Activated CD4-positive, alpha-beta T cell treated with anti-CD3 and anti-CD28 coated beads for 1 hour (primary cell): ENCODE data around the gene CERT1.

Experiments
- DNase-seq: peaks from one replicate; pipeline ENCODE4 v3.0.0-alpha.2; 2020

Gene CERT1

DNA sequence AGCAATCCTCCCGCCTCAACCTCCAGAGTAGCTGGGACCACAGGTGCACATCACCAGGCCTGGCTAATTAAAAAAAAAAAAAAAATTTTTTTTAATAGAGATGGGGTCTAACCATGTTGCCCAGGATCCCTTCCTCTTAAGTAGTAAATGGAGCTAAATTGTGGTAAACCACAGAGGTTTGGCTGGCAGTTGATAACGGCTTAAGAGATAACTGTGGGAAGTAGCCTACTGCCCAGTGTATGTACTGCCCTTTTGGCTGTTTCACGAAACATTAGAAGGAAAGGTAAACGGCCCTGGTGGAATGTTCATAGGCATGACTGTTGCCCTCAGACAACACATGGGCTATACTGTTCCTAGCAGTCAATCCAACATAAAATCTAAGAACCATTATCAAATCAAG, 130.0 kb downstream of the CERT1 start:
- DNase-seq = no peak

DNA sequence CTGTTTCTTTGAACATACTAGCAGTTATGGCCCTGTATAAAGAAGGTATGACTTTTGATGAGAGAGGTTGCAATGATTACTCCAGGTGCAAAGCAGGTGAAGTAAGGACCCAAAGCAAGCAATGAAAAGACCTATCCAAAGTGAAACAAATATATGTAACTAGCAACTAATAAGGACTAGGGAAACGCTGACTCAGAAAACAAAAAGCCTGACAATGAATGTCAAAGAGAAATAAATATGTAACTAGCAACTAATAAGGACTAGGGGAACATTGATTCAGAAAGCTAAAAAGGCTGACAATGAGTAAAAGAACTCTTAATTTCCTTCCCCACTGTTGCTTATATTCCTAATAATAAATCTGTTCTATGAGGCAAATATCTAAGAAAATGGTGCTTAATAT, 131.3 kb downstream of the CERT1 start:
- DNase-seq = no peak

DNA sequence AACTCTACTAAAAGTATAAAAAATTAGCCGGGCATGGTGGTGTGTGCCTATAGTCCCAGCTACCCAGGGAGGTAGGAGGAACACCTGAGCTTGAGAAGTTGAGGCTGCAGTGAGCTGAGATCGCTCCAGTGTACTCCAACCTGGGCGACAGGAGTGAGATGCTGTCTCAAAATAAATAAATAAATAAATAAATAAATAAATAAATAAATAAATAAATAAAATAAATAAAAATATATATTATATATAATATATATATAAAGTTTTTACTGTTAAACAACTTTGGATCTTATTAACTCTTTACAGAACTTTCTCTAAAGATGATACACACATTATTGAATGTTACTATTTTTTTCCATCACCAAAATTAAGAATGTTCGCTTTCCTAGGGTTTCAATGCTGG, 136.0 kb downstream of the CERT1 start:
- DNase-seq = no peak

DNA sequence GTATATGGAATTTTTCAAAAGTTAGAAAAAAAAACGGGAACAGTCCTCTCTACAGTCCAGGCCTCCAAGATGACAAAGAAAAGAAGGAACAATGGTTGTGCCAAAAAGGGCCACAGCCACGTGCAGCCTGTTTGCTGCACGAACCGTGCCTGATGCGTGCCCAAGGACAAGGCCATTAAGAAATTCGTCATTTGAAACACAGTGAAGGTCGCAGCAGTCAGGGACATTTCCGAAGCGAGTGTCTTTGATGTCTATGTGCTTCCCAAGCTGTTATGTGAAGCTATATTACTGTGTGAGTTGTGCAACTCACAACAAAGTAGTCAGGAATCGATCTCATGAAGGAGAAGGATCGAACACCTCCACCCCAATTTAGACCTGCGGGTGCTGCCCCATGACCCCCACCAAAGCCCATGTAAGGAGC, 137.0 kb downstream of the CERT1 start:
- DNase-seq = no peak

DNA sequence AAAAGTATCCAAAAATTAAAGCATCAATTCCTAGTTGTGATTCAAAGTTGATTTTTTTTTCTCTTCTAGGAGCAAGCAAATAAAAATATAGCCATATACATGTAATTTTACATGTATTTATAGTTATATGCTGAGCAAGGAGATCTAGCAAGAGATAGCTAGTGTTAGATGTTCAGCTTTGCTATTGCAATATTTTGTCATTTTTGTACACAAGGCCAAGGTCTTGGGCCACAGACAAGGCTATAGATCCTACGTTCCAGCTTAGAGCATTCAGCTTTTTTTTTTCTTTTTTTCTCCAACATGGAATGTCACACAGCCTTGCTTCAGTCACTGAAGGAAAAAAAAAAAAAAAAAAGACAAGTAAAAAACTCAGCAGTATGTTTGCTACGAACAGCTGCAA, 137.6 kb downstream of the CERT1 start:
- DNase-seq = no peak

DNA sequence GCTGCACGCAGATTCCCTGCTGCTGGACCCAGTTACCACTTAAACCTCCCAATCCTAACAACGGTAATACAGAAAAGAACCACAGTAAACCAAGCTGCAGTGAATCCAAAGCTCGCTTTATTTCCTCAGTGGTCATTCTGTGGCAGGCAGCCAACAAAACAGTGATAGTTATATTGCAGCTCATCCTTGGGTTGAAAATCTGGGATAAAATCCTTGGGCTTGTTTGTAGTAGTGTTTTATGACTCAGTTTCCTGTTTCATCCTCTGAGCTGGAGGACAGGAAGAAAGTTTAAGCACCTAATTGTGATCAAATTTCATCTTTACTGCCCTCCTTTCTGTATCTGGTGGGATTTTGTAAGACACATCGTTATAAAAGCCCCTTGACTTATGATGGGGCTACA, 143.0 kb downstream of the CERT1 start:
- no peak for DNase-seq

DNA sequence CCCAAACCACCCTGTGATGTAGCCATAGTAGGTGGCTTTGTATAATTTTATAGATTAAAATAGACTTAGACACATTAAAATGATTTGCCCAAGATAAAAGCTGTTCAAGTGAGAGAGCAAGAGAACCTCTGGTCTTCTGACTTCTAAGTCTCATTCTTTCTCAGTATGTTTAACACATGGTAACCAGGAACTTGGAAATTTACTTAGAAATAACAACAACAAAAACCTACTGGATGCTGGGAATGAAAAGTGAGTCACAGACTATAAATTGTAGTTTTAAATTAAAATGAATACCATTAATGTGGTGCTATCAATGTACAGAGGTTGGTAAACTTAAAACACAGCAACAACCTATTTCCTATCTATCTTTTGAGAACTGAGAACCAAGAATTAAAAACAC, 144.0 kb downstream of the CERT1 start:
- no peak for DNase-seq

DNA sequence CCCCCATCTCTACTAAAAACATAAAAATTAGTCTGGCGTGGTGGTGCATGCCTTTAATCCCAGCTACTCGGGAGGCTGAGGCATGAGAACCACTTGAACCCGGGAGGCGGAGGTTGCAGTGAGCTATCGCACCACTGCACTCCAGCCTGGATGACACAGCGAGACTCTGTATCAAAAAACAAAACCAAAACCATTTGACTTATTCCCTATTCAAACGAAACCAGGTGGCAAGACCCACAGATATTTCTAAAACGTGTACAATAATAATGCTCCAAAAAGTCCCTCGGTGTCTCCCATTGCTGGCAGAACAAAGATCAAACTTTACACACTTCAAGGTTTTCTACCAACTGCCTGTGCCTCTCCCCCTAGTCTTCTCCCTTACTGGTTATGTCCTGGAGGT, 144.6 kb downstream of the CERT1 start:
- no peak for DNase-seq

DNA sequence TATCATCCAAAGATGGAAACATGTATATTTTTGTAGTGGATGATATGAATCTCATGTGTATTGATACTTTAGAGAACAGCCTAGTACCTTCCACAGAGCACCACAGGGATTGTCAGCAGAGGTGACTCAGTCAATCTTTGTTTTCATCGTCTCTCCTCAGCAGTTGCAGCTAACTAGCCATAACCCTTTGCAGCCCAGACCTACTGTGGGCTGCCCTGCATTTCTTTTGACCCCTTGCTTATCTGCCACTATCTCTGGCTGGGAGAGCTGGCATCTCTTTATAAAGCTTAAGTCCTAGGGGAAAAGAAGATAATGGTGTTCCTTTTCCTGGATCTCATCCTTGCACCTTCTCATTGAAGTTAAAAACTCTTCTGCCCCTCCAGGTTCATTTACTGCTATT, 145.7 kb downstream of the CERT1 start:
- no peak for DNase-seq

DNA sequence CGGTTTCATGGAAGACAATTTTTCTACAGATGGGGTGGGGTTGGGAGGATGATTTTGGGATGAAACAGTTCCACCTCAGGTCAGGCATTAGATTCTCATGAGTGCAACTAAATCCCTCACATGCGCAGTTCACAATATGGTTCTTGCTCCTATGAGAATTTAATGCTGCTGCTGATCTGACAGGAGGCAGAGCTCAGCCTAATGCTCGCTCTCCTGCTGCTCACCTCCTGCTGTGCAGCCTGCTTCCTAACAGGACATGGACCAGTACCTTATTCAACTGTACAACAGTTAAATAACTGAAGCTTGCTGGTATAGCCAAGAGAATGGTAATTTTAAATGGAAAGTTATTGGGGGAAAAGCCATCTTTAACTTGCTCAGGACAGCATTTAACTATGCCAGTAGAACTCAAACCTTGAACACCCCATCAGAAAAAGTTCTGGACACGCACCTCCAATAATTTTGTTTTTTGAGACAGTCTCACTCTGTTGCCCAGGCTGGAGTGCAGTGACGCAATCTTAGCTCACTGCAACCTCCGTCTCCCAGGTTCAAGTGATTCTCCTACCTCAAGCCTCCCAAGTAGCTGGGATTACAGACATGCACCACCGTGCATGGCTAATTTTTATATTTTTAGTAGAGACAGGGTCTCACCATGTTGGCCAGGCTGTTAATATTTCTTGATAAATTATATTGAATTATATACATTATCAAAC, 146.7 kb downstream of the CERT1 start:
- DNase-seq = no peak

DNA sequence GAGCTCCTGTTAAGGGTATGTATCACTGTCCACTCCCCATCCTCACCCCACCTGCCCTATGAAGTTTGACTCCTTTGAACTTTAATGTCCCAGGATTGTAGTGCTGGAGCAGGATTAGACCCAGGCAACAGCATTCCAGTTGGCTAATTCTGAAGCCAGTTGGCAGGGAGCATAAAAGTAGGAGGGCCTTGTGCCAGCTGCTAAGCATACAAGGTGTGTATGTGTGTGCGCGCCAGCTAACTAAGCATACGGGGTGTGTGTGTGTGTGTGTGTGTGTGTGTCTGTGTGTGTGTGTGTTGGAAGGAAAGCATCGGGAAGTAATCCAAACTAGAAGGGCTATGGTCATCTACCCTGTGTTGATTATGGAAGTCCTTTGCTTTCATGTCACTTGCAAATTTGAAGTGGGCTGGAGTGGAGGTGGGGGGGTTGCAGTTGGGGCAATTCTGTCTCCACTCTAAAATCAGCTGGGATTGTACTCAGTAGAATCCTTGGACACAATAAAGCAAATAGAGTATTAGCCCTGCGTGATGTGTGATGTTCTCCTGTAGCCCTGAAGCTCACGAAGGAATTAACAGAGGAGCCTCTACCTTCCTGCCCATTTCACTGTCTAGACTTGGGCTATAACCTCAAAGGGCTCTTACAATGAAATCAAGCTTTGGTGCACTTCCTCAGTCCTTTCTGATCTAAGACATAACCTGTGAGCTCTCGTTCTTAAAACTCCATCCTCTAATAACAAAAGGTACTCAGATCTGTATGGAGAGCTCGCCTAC, 147.5 kb downstream of the CERT1 start:
- no peak for DNase-seq

DNA sequence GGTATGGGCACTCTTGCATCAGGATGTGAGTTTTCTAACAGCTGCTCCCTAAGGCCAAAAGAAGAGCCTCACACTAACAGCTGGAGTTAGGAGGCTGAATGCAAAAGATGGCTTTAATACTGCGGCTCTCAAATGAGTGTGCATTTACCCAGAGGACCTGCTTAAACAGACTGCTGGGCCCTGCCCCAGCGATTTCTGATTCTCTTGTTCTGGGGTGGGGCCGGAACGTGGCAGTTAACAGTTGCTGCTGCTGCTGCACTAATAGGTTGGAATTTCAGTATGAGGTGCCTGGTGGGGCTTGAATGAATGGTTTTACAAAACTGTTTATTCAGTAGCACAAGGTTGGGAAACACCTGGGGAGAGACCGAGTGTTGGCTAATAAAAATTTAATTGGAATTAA, 148.3 kb downstream of the CERT1 start:
- no peak for DNase-seq

DNA sequence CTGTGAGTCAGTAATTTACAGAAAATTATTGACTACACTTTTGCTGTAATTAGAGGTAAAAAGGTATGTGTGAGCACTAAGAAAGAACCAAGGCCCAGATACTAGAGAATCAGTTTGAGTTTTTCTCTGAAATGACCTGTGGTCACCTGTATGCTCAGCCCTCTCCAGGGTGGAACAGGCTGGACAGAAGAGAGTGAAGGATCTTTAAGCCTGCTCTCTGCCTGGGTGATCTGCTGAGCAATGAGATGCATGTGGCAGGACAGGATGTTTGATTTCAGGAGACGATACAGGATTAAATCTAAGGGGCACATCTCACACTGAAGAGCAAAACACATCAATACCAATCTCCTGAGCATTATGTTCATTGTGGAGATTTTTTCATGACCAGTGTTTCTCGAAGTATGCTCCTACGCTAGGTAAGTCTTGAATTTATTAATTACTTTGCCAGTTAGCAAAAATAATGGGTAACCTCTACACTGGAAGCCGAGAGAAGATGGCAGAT, 148.9 kb downstream of the CERT1 start:
- DNase-seq = no peak

DNA sequence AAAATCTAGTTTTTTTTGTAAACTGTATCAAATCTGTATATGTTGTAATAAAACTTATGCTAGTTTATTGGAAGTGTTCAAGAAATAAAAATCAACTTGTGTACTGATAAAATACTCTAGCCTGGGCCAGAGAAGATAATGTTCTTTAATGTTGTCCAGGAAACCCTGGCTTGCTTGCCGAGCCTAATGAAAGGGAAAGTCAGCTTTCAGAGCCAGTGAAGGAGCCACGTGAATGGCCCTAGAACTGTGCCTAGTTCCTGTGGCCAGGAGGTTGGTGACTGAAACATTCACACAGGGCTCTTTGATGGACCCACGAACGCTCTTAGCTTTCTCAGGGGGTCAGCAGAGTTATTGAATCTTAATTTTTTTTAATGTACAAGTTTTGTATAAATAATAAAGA, 150.1 kb downstream of the CERT1 start:
- DNase-seq = no peak

DNA sequence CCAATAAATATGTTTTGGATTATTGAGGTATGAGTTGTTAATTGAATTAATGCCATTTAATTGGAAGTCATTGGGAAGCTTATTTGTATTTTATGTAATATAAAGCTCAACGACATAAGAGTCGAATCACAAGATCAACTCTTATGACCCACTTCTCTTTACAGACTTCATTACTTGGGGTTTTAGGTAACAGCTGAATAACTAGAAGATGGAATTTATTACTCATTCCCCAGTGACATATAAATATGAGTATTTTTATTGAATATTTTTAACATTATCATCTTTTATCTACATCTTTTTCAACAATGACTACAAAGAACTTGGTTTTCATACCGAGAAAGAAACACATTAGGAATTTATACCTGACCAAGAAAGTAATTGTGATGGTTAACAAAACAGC, 153.3 kb downstream of the CERT1 start:
- no peak for DNase-seq

DNA sequence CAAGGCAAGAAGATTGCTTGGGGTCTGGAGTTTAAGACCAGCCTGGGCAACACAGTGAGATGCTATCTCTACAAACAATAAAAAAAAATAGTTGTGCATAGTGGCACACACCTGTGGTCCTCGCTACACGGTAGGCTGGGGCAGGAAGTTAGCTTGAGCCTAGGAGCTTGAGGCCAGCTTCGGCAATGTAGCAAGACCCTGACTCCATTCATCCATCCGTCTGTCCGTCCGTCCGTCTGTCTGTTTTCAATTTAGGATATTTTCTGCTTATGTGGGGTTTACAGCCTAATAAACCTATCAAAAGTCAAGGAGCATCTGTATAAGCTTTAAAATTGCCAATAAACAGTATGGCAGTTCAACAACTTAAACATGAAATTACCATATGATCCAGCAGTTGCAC, 154.7 kb downstream of the CERT1 start:
- no peak for DNase-seq

DNA sequence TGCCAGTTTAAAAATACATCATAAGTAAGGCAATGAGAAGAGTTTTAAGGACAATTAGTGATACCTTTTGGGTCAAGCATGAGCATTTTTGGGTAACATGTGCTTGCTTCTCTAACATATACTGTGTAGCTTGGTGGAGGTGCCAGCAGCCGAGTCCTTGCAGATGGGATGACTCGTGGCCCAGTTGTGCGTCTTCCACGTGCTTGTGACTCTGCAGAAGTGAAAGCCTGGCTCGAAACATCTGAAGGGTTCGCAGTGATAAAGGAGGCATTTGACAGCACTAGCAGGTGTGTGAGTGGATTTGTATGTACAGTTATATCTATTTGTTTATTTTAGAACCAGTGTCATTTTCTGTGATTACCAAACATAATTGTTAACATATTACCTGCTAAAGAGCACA, 156.2 kb downstream of the CERT1 start:
- DNase-seq = no peak

DNA sequence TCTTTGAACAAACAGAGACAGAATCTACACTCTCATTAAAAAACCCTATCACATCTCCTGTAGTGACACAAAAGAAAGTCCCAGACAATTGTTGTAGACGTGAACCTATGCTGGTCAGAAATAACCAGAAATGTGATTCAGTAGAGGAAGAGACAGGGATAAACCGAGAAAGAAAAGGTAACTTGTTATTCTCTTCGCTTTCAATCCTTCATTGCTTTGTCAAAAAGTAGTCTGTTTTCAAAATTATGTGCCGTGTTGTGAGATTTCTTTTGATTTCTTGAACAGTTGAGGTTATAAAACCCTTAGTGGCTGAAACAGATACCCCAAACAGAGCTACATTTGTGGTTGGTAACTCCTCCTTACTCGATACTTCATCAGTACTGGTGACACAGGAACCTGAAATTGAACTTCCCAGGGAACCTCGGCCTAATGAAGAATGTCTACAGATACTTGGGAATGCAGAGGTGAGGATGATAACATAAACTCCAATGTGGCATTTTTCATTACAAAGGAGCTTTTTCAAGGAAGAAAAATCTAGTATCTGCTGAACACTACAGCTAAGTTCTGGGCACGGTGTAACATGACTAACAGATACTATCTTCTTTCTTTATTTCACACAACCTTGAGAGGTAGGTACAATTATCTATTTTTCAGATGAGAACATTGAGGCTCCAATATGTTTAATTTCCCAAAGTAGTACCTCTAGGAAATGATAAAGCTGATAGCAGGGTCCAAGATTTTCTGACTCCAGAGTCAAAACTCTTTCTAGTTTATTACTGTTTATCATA, 160.1 kb downstream of the CERT1 start:
- no peak for DNase-seq

DNA sequence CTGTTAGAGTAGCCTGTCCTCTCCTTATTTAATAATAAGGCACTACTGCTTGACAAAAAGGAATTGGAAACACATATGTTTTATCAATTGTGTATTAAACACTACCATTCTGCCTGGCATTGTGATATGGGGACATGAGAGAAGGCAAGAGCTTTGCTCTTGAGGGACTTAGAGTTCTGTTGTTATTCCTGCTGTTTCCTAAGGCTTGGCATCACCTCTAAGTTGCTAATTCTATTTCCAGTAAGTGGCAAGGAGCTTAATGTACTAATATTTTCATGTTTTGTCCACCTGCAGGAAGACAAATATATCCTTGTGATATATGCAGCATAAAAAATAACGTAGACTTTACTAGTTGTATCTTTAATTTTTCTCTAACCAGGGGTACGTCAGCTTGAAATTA, 161.8 kb downstream of the CERT1 start:
- no peak for DNase-seq

DNA sequence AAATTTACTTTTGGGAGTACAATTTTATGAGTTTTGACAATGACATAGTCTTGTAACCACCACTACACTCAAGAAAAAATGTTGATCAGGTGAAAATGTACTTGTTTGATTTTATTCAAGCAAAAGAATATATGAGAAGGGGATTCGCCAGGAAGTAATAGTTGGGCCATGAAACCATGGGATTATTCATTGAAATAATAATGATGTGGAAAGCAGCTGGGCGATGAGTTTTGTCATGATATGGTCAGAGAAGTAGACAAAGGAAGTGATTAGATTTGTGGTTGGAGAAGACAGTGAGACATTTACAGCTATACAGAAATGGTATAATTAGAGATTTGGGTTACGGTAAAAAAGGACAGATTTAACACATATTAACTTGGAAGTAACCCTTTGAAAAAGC, 163.2 kb downstream of the CERT1 start:
- DNase-seq = no peak

DNA sequence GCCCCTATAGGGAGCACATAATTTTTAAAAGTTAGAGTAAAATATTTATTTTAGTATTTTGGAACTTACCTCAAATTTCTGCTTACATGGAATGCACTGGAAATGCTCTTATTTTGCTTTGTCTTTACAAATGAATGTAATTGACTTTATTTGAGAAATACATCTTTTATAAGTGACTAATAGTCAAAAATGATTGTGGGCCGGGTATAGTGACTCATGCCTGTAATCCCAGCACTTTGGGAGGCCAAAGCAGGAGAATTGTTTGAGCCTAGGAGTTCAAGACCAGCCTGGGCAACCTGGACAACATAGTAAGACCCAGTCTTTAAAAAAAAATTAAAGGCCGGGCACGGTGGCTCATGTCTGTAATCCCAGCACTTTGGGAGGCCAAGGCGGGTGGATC, 168.6 kb downstream of the CERT1 start:
- DNase-seq = no peak

DNA sequence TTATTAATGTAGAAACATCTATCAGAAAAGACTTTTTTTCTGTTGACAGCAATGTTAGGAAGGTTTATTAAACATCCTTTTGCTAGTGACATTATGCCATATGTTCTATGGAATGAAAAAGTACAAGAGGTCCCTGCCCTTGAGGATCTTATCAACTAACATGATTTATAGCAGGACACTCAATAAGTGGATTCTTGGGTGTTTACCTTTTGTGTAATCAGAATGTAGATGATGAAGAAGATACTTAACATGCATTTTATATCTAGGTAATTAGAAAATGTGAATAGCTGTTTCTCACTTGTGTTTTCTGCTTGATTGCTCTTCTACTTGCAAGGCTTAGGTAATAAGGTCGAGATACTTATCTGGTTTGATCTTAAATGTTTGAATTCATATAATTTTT, 169.5 kb downstream of the CERT1 start:
- no peak for DNase-seq

DNA sequence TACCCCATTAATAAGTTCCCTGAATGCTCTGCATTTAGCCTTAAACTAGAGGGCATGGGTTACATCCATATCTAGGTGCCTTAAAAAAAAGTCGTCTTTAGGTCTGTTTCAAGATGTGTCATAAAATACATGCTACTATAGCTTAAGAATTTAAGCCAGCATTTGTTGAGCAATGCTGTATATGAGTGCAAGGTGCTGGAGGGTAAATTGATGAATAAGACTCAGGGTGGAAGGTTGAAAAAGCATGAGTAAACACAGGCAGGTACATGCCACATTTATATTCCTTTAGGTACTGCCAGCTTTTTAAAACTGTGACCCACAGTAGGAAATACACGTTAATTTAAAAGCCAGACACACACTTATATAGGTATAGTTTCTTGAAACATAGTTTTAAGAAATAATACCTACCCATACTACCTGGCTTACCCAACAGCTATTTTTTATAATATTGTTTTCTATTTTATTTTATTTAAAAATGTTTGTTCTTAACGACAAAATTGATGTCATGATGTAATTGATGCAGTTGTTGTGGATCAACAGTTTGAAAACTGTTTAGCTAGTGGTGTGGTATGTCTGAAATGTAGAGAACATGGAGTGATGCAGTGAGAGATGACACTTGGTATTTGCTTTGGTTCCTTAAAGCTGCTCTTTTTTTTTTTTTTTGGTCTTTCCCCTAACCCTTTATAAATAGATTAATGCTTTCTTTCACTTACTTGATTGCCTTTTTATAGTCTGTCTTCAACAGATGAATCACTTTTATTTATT, 170.5 kb downstream of the CERT1 start:
- DNase-seq = no peak
